CD14-positive monocyte (primary cell): ENCODE measurements around the gene CCDC33. TPM values are rescaled to one million over a fixed set of nuclear protein-coding genes. Genes with fewer than 3 reads are reported as not detected.
A peak's percentile ranks its signal among the peaks of the same experiment; 100 is the strongest.

Experiments used
- DNase-seq, 3 donors: peaks; one replicate each; pipeline ENCODE4 v3.0.0-alpha.2; 2011 to 2022
- H2AFZ ChIP-seq: 2 replicates; pipeline ENCODE4 v1.6.0; 2012; ENCODE audit warnings: mild to moderate bottlenecking, low read depth, low read length, inconsistent platforms; ENCODE audit not compliant: insufficient read depth, poor library complexity, severe bottlenecking
- H3K27ac ChIP-seq, 2 donors: 1 replicate in 1 of 2; 2 replicates in 1 of 2; pipeline ENCODE4 v1.5.1; 2012 to 2013; ENCODE audit warnings: low read length in 2 of 2, control low read depth in 1 of 2, inconsistent platforms in 1 of 2, low read depth in 1 of 2, mild to moderate bottlenecking in 1 of 2
- H3K27me3 ChIP-seq, 2 donors: one replicate each; pipeline versions ENCODE4 v1.6.0 to v1.6.1; 2011 to 2013; ENCODE audit warnings: low read length in 2 of 2; ENCODE audit not compliant: control insufficient read depth in 2 of 2, insufficient read depth in 2 of 2
- H3K36me3 ChIP-seq, 2 donors: replicated peaks in 1 of 2; 1 replicate in 1 of 2; 2 replicates in 1 of 2; pipeline versions ENCODE4 v1.5.1 to v1.6.1; 2012 to 2013; ENCODE audit warnings: low read length in 2 of 2, control low read depth in 1 of 2, inconsistent platforms in 1 of 2, mild to moderate bottlenecking in 1 of 2; ENCODE audit not compliant: insufficient read depth in 2 of 2, control insufficient read depth in 1 of 2
- H3K4me1 ChIP-seq, 2 donors: 1 replicate in 1 of 2; 2 replicates in 1 of 2; pipeline versions ENCODE4 v1.5.1 to v1.6.1; 2012 to 2013; ENCODE audit warnings: low read length in 2 of 2, control low read depth in 1 of 2, inconsistent platforms in 1 of 2, mild to moderate bottlenecking in 1 of 2, moderate library complexity in 1 of 2; ENCODE audit not compliant: insufficient read depth in 2 of 2, control insufficient read depth in 1 of 2
- H3K4me2 ChIP-seq: replicated peaks from 2 replicates; pipeline ENCODE3; 2012; ENCODE audit warnings: low read length, moderate library complexity, mild to moderate bottlenecking; ENCODE audit not compliant: poor library complexity, severe bottlenecking; ENCODE audit errors: extremely low read depth
- H3K4me3 ChIP-seq, 3 experiments: fragments of 200-600 bp in 1 of 3; sonication (generic) in 1 of 3; replicated peaks in 1 of 3; 1 replicate in 2 of 3; 2 replicates in 1 of 3; pipeline ENCODE4 v1.5.1; 2011 to 2013; ENCODE audit warnings: low read length in 3 of 3, mild to moderate bottlenecking in 3 of 3, control low read depth in 2 of 3, low read depth in 2 of 3, inconsistent platforms in 1 of 3, moderate library complexity in 1 of 3
- H3K79me2 ChIP-seq: 2 replicates; pipeline ENCODE4 v1.6.0; 2012; ENCODE audit warnings: mild to moderate bottlenecking, control low read depth, inconsistent platforms, low read length, moderate library complexity; ENCODE audit not compliant: insufficient read depth
- H3K9ac ChIP-seq: 2 replicates; pipeline ENCODE4 v1.6.0; 2017; ENCODE audit warnings: low read length, mild to moderate bottlenecking; ENCODE audit not compliant: insufficient read depth, poor library complexity, severe bottlenecking
- H3K9me3 ChIP-seq, 2 donors: replicated peaks in 1 of 2; 1 replicate in 1 of 2; 2 replicates in 1 of 2; pipeline versions ENCODE4 v1.5.1 to v1.6.1; 2012 to 2013; ENCODE audit warnings: low read length in 2 of 2, control low read depth in 1 of 2; ENCODE audit not compliant: control insufficient read depth in 1 of 2, insufficient read depth in 1 of 2
- H4K20me1 ChIP-seq: 2 replicates; pipeline ENCODE4 v1.6.0; 2012; ENCODE audit warnings: mild to moderate bottlenecking, low read length, control low read depth, moderate library complexity; ENCODE audit not compliant: insufficient read depth
- H3K27ac Mint-ChIP-seq, 7 donors: one replicate each; pipeline ENCODE4 v1.8.0; 2020; ENCODE audit warnings: mild to moderate bottlenecking in 7 of 7, mixed read lengths in 7 of 7, moderate library complexity in 6 of 7, inconsistent platforms in 2 of 7
- H3K27me3 Mint-ChIP-seq, 3 donors: one replicate each; pipeline ENCODE4 v1.8.0; 2021 to 2022; ENCODE audit warnings: low read depth in 3 of 3, mild to moderate bottlenecking in 3 of 3, mixed read lengths in 3 of 3, moderate library complexity in 3 of 3, inconsistent platforms in 1 of 3
- H3K36me3 Mint-ChIP-seq, 2 donors: one replicate each; pipeline ENCODE4 v1.8.0; 2020; ENCODE audit warnings: mixed read lengths in 2 of 2, inconsistent platforms in 1 of 2, mild to moderate bottlenecking in 1 of 2
- H3K4me1 Mint-ChIP-seq: one replicate; pipeline ENCODE4 v1.8.0; 2020; ENCODE audit warnings: mild to moderate bottlenecking, mixed read lengths
- H3K4me3 Mint-ChIP-seq, 2 donors: one replicate each; pipeline ENCODE4 v1.8.0; 2020; ENCODE audit warnings: mild to moderate bottlenecking in 2 of 2, mixed read lengths in 2 of 2, moderate library complexity in 1 of 2
- H3K9me3 Mint-ChIP-seq, 7 donors: one replicate each; pipeline ENCODE4 v1.8.0; 2020 to 2022; ENCODE audit warnings: mixed read lengths in 7 of 7, mild to moderate bottlenecking in 6 of 7, moderate library complexity in 6 of 7, inconsistent platforms in 2 of 7
- WGBS: methylation state at CpG from one replicate; pipeline ENCODE4 v1.1.5; 2013; ENCODE audit warnings: missing lambda C conversion rate; ENCODE audit not compliant: insufficient coverage; 5-methylcytosine and 5-hydroxymethylcytosine counted together
- intact Hi-C, 2 donors: fragments of 100-400 bp; cut with micrococcal nuclease; formaldehyde crosslinking; loops; one replicate each; pipeline versions ENCODE4 v1.15.0 to v1.15.1; 2023
- polyA plus RNA-seq, 3 donors: library from polyadenylated mRNA; depleted of rRNA in 1 of 3; unstranded in 2 of 3; stranded (reverse) in 1 of 3; fragments of 300-500 nt in 2 of 3; fragments of >200 nt in 1 of 3; fragmentation: Illumina TruSeq in 2 of 3; gene quantifications; 1 replicate in 2 of 3; 2 replicates in 1 of 3; pipeline ENCODE4 v1.2.3, GENCODE V29; 2012 to 2021
- TF ChIP-seq, protein P1 (sequence below): fragments of 200-600 bp; IDR thresholded peaks from one replicate; pipeline ENCODE4 v1.8.0; 2022; ENCODE audit warnings: antibody characterized with exemption, mild to moderate bottlenecking

The CCDC33 gene
- polyA plus RNA-seq, 3 donors: not detected

DNA sequence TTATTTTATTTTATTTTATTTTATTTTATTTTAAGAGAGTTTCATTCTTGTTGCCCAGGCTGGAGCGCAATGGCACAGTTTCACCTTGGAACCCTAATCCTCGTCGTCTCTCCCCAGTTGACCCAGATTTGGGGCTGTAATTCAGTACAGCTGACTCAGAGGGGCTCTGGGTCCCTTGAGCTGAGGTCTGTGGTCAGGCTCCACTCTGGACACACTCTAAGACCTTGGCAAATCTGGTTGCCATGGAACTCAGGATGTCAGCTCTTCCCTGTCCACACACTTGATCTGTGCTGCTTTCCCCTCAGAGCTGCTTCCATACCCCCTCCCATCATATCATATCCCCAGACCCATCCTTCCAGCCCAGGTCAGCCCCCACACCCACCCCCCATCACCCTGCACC is 132.0 kb downstream of the CCDC33 start:
- DNase-seq: no peak

DNA sequence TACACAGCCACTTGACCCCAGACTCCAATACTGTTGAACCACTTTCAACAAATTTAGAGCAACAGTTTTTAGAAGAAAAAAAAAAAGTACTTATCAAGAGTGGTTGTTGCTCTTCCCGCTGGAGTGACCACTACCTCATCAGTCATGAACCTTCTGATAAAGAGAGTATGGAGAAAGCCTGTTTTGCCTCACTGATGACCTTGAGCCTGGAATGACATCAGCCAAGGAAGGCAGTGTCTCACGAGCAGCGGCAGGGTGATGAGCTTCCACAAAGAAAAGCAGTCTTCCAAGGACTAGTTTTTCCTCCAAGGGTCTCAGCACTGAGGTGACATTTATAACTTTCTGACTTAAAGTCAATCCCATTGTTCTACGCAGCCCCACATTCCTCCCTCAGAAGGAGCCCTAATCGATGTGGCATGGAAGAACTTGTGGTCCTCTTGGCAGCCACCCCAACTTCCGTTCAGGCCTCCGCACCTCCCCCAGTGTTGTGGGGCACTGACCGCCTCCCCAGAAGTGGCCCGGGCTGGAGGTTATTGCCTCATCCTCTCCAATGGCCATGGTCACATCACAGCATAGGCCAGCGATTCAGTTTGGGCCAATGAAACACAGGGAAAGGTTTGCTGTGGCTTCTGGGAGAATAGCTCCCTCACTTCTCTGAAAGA is 133.1 kb downstream of the CCDC33 start:
- intact Hi-C loops: no loop called here
- no peak overlapping the region for H3K27ac ChIP-seq
- H3K9ac ChIP-seq: no peak overlapping the region
- peaks cover 0 to 9% (median 0%) of the 10 kb centered on the region in 7 donors for H3K9me3 Mint-ChIP-seq
- peaks cover 19 to 54% of the 10 kb centered on the region in 2 donors for H3K27me3 ChIP-seq
- H2AFZ ChIP-seq: no peak overlapping the region
- peaks cover 10 to 16% of the 10 kb centered on the region in 2 donors for H3K4me1 ChIP-seq
- H3K36me3 Mint-ChIP-seq: peaks cover 0 to 1% of the 10 kb centered on the region in 2 donors
- no peak overlapping the region for H3K4me2 ChIP-seq
- no peak for DNase-seq
- TF ChIP-seq, protein P1, sequence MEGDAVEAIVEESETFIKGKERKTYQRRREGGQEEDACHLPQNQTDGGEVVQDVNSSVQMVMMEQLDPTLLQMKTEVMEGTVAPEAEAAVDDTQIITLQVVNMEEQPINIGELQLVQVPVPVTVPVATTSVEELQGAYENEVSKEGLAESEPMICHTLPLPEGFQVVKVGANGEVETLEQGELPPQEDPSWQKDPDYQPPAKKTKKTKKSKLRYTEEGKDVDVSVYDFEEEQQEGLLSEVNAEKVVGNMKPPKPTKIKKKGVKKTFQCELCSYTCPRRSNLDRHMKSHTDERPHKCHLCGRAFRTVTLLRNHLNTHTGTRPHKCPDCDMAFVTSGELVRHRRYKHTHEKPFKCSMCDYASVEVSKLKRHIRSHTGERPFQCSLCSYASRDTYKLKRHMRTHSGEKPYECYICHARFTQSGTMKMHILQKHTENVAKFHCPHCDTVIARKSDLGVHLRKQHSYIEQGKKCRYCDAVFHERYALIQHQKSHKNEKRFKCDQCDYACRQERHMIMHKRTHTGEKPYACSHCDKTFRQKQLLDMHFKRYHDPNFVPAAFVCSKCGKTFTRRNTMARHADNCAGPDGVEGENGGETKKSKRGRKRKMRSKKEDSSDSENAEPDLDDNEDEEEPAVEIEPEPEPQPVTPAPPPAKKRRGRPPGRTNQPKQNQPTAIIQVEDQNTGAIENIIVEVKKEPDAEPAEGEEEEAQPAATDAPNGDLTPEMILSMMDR: no peak
- WGBS: 73% methylated on average over 7 of the region's 10 CpGs
- no peak overlapping the region for H3K4me3 ChIP-seq
- no peaks in the 10 kb centered on the region for H3K79me2 ChIP-seq
- H3K4me1 Mint-ChIP-seq: peaks cover 19% of the 10 kb centered on the region
- H3K36me3 ChIP-seq: no peaks in the 10 kb centered on the region
- peaks cover 57 to 79% (median 59%) of the 10 kb centered on the region in 3 donors for H3K27me3 Mint-ChIP-seq
- H3K4me3 Mint-ChIP-seq: peak overlapping the region in 1 of 2 donors; percentile 23
- no peaks in the 10 kb centered on the region for H4K20me1 ChIP-seq
- no peaks in the 10 kb centered on the region for H3K9me3 ChIP-seq
- no peak overlapping the region for H3K27ac Mint-ChIP-seq

More for the DNA sequence above, 132.0 kb downstream of the CCDC33 start:
- intact Hi-C loops: no loop called here
- H3K27ac Mint-ChIP-seq: no peak overlapping the region
- Histone ChIP-seq H3K36me3 (no peaks in the 10 kb centered on the region), H3K79me2 (no peaks in the 10 kb centered on the region), H4K20me1 (no peaks in the 10 kb centered on the region), H3K4me3 (no peak overlapping the region), H3K9ac (no peak overlapping the region), H2AFZ (no peak overlapping the region), H3K4me2 (no peak overlapping the region), H3K9me3 (no peaks in the 10 kb centered on the region), H3K27ac (no peak overlapping the region), H3K4me1 (peaks cover 5 to 8% of the 10 kb centered on the region in 2 donors), H3K27me3 (peaks cover 19 to 60% of the 10 kb centered on the region in 2 donors)
- H3K9me3 Mint-ChIP-seq: peaks cover 0 to 9% (median 0%) of the 10 kb centered on the region in 7 donors
- H3K27me3 Mint-ChIP-seq: peaks cover 63 to 77% (median 64%) of the 10 kb centered on the region in 3 donors
- peaks cover 12% of the 10 kb centered on the region for H3K4me1 Mint-ChIP-seq
- H3K4me3 Mint-ChIP-seq: no peak overlapping the region
- WGBS: 100% methylated on average over 3 of the region's 3 CpGs
- TF ChIP-seq, protein P1: no peak
- peaks cover 0 to 1% of the 10 kb centered on the region in 2 donors for H3K36me3 Mint-ChIP-seq
